PC-9 (cell line): ENCODE data around the gene PPP1R18. TPM values are rescaled to one million over a fixed set of nuclear protein-coding genes. Genes with fewer than 3 reads are reported as not detected.

Experiments used
- BruUV-seq: library from RNA; stranded (reverse); fragments of 400-500 nt; replicated peaks from 2 replicates; lab custom pipeline; 2021; lab: Mats Ljungman, UMichigan
- CTCF ChIA-PET: fragments of 300-600 bp; sonication (Branson Sonifier 250); formaldehyde crosslinking; loops from one replicate; lab custom pipeline; 2022; ENCODE audit warnings: antibody characterized with exemption; lab: Charles Lee
- POLR2A ChIA-PET: fragments of 300-600 bp; sonication (Branson Sonifier 250); formaldehyde crosslinking; loops from one replicate; lab custom pipeline; 2022; ENCODE audit warnings: antibody characterized with exemption; ENCODE audit not compliant: unreplicated experiment; lab: Charles Lee
- DNase-seq, 2 experiments: peaks; one replicate each; pipeline versions ENCODE4 v3.0.0 to v3.0.0-alpha.2; 2015 to 2022; ENCODE audit warnings: mixed read lengths in 1 of 2
- H2AFZ ChIP-seq: fragments of 200-600 bp; sonication (generic); 2 replicates; pipeline ENCODE4 v1.8.1; 2017; ENCODE audit warnings: antibody characterized with exemption
- H3F3A ChIP-seq: fragments of 200-600 bp; sonication (generic); 2 replicates; pipeline ENCODE4 v1.8.1; 2017; ENCODE audit warnings: antibody characterized with exemption, mild to moderate bottlenecking, low read depth; ENCODE audit not compliant: insufficient read depth
- H3K27ac ChIP-seq: fragments of 200-600 bp; sonication (generic); 2 replicates; pipeline ENCODE4 v1.6.1; 2016; ENCODE audit warnings: mixed run types
- H3K27me3 ChIP-seq: fragments of 200-600 bp; sonication (generic); 2 replicates; pipeline ENCODE4 v1.6.1; 2016; ENCODE audit warnings: low read depth, mixed run types; ENCODE audit not compliant: insufficient read depth
- H3K36me3 ChIP-seq: fragments of 200-600 bp; sonication (generic); 2 replicates; pipeline ENCODE4 v1.6.1; 2016; ENCODE audit warnings: low read depth, mixed run types
- H3K4me1 ChIP-seq: fragments of 200-600 bp; sonication (generic); replicated peaks from 2 replicates; pipeline ENCODE4 v1.6.1; 2016; ENCODE audit warnings: mixed run types; ENCODE audit not compliant: insufficient read depth
- H3K4me2 ChIP-seq: fragments of 200-600 bp; sonication (generic); 2 replicates; pipeline ENCODE4 v1.6.1; 2017; ENCODE audit warnings: mixed run types
- H3K4me3 ChIP-seq: fragments of 200-600 bp; sonication (generic); 2 replicates; pipeline ENCODE4 v1.6.1; 2016; ENCODE audit warnings: mixed run types
- H3K79me2 ChIP-seq: fragments of 200-600 bp; sonication (generic); 2 replicates; pipeline ENCODE4 v1.6.1; 2017; ENCODE audit warnings: low read depth, mixed run types
- H3K9me2 ChIP-seq: fragments of 200-600 bp; sonication (generic); 2 replicates; pipeline ENCODE4 v1.8.1; 2017; ENCODE audit warnings: mild to moderate bottlenecking; ENCODE audit not compliant: insufficient read depth
- H3K9me3 ChIP-seq: fragments of 200-600 bp; sonication (generic); 2 replicates; pipeline ENCODE4 v1.8.1; 2016; ENCODE audit warnings: low read depth; ENCODE audit not compliant: insufficient read depth
- H4K20me1 ChIP-seq: fragments of 200-600 bp; sonication (generic); 2 replicates; pipeline ENCODE4 v1.8.1; 2017; ENCODE audit not compliant: insufficient read depth
- CTCF ChIP-seq: fragments of 200-600 bp; sonication (generic); conservative IDR thresholded peaks from 2 replicates; pipeline ENCODE4 v1.6.1; 2017; ENCODE audit warnings: mixed run types, antibody characterized with exemption, mild to moderate bottlenecking, moderate library complexity
- EZH2 ChIP-seq: fragments of 200-600 bp; sonication (generic); IDR thresholded peaks from 2 replicates; pipeline ENCODE4 v1.8.0; 2017; ENCODE audit warnings: antibody characterized with exemption, low read depth
- intact Hi-C: fragments of 100-400 bp; cut with micrococcal nuclease; formaldehyde crosslinking; loops from one replicate; pipeline ENCODE4 v1.10.0; 2022; ENCODE audit not compliant: unreplicated experiment
- total RNA-seq: library from RNA; stranded (reverse); gene quantifications from 2 replicates; pipeline ENCODE4 v1.2.3, GENCODE V29; 2021

Gene PPP1R18
- total RNA-seq, 1 experiment from 2014 or later: 68.6 TPM

- Histone ChIP-seq H3F3A (peaks cover 4% of the 10 kb centered on the region), H3K9me3 (no peaks in the 10 kb centered on the region), H3K36me3 (peaks cover 4% of the 10 kb centered on the region; the same call in 1 of the 2 replicates), H3K4me2 (no peak overlapping the region), H3K79me2 (no peaks in the 10 kb centered on the region), H3K4me1 (no peaks in the 10 kb centered on the region), H3K4me3 (no peak overlapping the region), H4K20me1 (no peaks in the 10 kb centered on the region; the same call in 1 of the 2 replicates), H3K27ac (no peak overlapping the region), H3K9me2 (no peaks in the 10 kb centered on the region), H2AFZ (no peak overlapping the region), H3K27me3 (no peaks in the 10 kb centered on the region)
- no peak for DNase-seq
- no TSS peak for BruUV-seq
- intact Hi-C loops: no loop called here
- POLR2A ChIA-PET: interaction anchor here (0.7 kb wide), 1 partner anchor 474 kb away, joined by 7 read pairs; no protein-coding TSS in a partner anchor
- CTCF ChIA-PET: no interaction called here
- TF ChIP-seq EZH2 (no peak), CTCF (no peak; the same call in 1 of the 2 replicates)
Measured at GRCh38 chr6:30640481-30640880, 46.0 kb downstream of the PPP1R18 start.

GRCh38 chr6:30635834-30636233 lies 50.6 kb downstream of the PPP1R18 start:
- H3K36me3 ChIP-seq: peaks cover 4% of the 10 kb centered on the region; the same call in 1 of the 2 replicates
- intact Hi-C loops: no loop called here
- no peak overlapping the region for H3K4me2 ChIP-seq
- no peak overlapping the region for H3K4me3 ChIP-seq
- no peak overlapping the region for H2AFZ ChIP-seq
- H3K4me1 ChIP-seq: no peaks in the 10 kb centered on the region
- TF ChIP-seq CTCF (no peak), EZH2 (no peak)
- H3F3A ChIP-seq: peaks cover 6% of the 10 kb centered on the region
- CTCF ChIA-PET: no interaction called here
- no peak overlapping the region for H3K27ac ChIP-seq
- POLR2A ChIA-PET: interaction anchor here (0.7 kb wide), 1 partner anchor 350 kb away, joined by 35 read pairs; no protein-coding TSS in a partner anchor
- BruUV-seq: no TSS peak
- no peak for DNase-seq
- H3K9me2 ChIP-seq: no peaks in the 10 kb centered on the region
- no peaks in the 10 kb centered on the region for H3K79me2 ChIP-seq
- no peaks in the 10 kb centered on the region for H3K9me3 ChIP-seq
- H3K27me3 ChIP-seq: no peaks in the 10 kb centered on the region
- no peaks in the 10 kb centered on the region for H4K20me1 ChIP-seq

GRCh38 chr6:30626484-30627366 lies 59.7 kb downstream of the PPP1R18 start, which contains the start of gene ATAT1:
ATAT1 (plus strand) TSS chr6:30626874.
- peak within 1 kb of the TSS; percentile 86 for H2AFZ ChIP-seq
- DNase-seq: peak; percentile 75 to 90
- H3K9me2 ChIP-seq: no peaks in the 10 kb centered on the region
- peaks cover 39% of the 10 kb centered on the region for H3F3A ChIP-seq
- H3K4me2 ChIP-seq: peak within 1 kb of the TSS; percentile 79
- intact Hi-C loops: loop anchor here (1.0 kb wide), 1 partner anchor 96 kb away; no protein-coding TSS in a partner anchor
- H3K79me2 ChIP-seq: no peaks in the 10 kb centered on the region
- H3K4me3 ChIP-seq: peak within 1 kb of the TSS; percentile 86
- TF ChIP-seq EZH2 (no peak), CTCF (no peak; the same call in 1 of the 2 replicates)
- no peaks in the 10 kb centered on the region; the same call in 1 of the 2 replicates for H3K4me1 ChIP-seq
- no peaks in the 10 kb centered on the region for H3K27me3 ChIP-seq
- BruUV-seq: TSS peak; percentile 47
- H4K20me1 ChIP-seq: peaks cover 5% of the 10 kb centered on the region
- POLR2A ChIA-PET: no interaction called here
- CTCF ChIA-PET: interaction anchor here (0.6 kb wide), 1 partner anchor 153 kb away, joined by 3 read pairs; no protein-coding TSS in a partner anchor
- peak within 1 kb of the TSS; percentile 66 for H3K27ac ChIP-seq
- H3K36me3 ChIP-seq: peaks cover 18% of the 10 kb centered on the region
- H3K9me3 ChIP-seq: no peaks in the 10 kb centered on the region

Other genes with a start within 250 kb of the PPP1R18 start
- gene HLA-E, start 197.1 kb downstream of the PPP1R18 start, total RNA-seq: 125 and 160 TPM in 2 replicates
- 114 and 123 TPM in 2 replicates for gene GNL1, start 130.2 kb downstream of the PPP1R18 start, total RNA-seq
- 14.7 and 16.9 TPM in 2 replicates for gene PRR3, start 129.3 kb downstream of the PPP1R18 start, total RNA-seq
- 64.0 and 73.7 TPM in 2 replicates for gene ABCF1, start 115.2 kb downstream of the PPP1R18 start, total RNA-seq
- 47.6 and 69.5 TPM in 2 replicates for gene PPP1R10, start 69.4 kb downstream of the PPP1R18 start, total RNA-seq
- 65.2 and 86.8 TPM in 2 replicates for gene MRPS18B, start 68.8 kb downstream of the PPP1R18 start, total RNA-seq
- gene ATAT1, start 59.8 kb downstream of the PPP1R18 start, total RNA-seq: 15.1 and 29.4 TPM in 2 replicates
- gene C6orf136, start 39.5 kb downstream of the PPP1R18 start, total RNA-seq: 21.2 and 33.3 TPM in 2 replicates
- gene DHX16, start 13.6 kb downstream of the PPP1R18 start, total RNA-seq: 42.1 and 43.5 TPM in 2 replicates
- 25.8 and 38.3 TPM in 2 replicates for gene NRM, start 4.3 kb upstream of the PPP1R18 start, total RNA-seq
- 72.9 and 81.6 TPM in 2 replicates for gene MDC1, start 30.6 kb upstream of the PPP1R18 start, total RNA-seq
- 697 and 901 TPM in 2 replicates for gene TUBB, start 33.7 kb upstream of the PPP1R18 start, total RNA-seq
- 225 and 234 TPM in 2 replicates for gene FLOT1, start 56.0 kb upstream of the PPP1R18 start, total RNA-seq
- gene IER3, start 57.9 kb upstream of the PPP1R18 start, total RNA-seq: 107 and 117 TPM in 2 replicates
- 267 and 269 TPM in 2 replicates for gene DDR1, start 197.9 kb upstream of the PPP1R18 start, total RNA-seq
- 31.3 and 43.9 TPM in 2 replicates for gene GTF2H4, start 221.6 kb upstream of the PPP1R18 start, total RNA-seq
- gene VARS2, start 227.6 kb upstream of the PPP1R18 start, total RNA-seq: 59.4 and 60.3 TPM in 2 replicates
- gene SFTA2, start 245.5 kb upstream of the PPP1R18 start, total RNA-seq: 0.72 and 0.75 TPM in 2 replicates